ENCODE results near the gene MCHR1.
"Not testable (repeated sequence)": the region's sequence is repeated elsewhere in the genome, so short reads cannot be mapped to it uniquely, and the experiment has no call there.

MCHR1 gene, protein sequence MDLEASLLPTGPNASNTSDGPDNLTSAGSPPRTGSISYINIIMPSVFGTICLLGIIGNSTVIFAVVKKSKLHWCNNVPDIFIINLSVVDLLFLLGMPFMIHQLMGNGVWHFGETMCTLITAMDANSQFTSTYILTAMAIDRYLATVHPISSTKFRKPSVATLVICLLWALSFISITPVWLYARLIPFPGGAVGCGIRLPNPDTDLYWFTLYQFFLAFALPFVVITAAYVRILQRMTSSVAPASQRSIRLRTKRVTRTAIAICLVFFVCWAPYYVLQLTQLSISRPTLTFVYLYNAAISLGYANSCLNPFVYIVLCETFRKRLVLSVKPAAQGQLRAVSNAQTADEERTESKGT

DNA sequence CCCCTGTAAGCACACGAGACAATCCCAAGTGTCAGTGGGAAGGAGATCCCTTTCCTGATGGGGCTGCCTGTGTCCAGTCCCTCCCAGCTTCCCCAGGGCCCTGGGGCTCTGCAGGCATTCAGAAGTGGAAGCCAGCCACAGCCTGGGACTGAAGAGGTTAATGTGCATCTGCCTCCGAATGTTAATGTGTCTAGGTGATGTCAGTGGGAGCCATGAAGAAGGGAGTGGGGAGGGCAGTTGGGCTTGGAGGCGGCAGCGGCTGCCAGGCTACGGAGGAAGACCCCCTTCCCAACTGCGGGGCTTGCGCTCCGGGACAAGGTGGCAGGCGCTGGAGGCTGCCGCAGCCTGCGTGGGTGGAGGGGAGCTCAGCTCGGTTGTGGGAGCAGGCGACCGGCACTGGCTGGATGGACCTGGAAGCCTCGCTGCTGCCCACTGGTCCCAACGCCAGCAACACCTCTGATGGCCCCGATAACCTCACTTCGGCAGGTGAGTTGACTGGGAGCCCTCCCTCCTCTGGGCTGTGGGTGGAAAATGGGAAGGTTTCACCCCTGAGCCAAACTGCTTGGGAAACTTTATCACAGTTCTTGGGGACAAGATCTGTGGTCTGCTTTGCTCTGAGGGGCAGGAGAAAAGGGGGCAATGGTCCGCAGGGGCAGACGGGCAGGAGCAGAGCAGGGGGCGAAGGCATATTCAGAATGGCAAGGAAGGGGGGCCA is at the start of gene MCHR1:
Gene MCHR1, plus strand, starts transcription at position 236 of the 715 bp plus-strand sequence. Its CDS starts 169 bp downstream, at position 405.
- no peak for DNase-seq

DNA sequence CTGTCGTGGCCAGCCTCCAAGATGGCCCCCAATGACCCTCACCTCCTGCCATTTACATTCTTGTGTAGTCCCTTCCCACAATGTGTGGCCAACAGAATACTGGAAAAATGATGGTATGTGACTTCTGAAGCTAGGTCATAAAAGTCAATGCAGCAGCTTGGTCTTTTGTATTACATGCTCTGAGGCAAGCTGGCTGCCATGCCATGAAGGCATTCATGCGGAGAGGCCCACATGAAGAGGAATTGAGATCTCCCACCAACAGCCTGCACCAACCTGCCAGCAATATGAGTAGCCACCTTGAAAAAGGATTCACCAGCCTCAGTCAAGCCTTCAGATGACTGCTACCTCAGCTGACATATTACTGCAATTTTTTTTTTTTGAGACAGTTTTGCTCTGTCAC is 47.4 kb upstream of the MCHR1 start:
- DNase-seq: no peak

DNA sequence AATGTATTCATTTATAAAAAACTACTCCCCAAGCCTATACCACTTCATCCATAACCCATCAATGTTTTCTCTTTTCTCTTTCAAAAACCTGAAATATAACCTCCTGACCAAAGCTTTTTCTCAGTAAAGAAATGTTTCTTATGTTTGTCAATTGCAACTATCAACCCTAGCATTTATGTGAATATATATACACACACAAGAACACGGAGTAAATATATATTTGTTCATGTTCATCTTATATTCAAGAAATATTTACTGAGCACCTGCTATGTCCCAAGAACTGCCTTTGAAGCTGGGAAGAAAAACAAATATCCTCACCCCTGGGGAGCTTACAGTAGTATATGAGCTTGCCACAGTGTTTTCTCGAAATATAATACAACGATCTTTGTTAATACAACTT is 46.2 kb upstream of the MCHR1 start:
- no peak for DNase-seq

DNA sequence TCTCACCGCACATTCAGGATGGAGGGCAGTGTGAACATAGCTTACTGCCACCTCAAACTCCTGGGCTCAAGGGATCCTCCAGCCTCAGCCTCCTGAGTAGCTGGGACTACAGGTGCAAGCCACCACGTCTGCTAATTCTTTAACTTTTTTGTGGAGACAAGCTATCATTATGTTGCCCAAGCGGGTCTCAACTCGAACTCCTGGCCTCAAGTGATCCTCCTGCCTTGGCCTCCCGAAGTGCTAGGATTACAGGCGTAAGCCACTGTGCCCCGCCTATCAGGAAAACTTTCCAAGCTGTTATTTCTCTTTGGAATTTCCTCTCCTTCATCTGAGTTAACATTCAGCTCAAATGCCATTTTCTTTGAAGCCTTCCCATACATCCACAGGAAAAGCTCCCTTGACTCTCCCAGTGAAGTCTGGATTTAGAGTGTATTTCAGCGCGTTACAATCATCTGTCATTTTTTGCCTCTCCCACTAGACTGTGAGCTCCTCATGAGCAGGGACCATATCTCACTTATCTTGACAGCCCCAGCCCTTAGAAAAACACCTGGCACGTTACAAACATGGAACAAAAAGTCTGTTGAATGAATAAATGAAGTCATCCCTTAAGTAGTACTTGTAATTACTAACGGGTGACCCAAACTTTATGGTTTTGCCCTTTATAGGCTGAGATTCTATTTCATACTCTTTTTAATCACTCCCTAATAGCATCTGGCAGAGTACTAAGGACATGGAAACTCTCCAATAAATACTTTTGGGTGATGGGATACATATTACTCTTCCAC is 45.0 kb upstream of the MCHR1 start:
- no peak for DNase-seq

DNA sequence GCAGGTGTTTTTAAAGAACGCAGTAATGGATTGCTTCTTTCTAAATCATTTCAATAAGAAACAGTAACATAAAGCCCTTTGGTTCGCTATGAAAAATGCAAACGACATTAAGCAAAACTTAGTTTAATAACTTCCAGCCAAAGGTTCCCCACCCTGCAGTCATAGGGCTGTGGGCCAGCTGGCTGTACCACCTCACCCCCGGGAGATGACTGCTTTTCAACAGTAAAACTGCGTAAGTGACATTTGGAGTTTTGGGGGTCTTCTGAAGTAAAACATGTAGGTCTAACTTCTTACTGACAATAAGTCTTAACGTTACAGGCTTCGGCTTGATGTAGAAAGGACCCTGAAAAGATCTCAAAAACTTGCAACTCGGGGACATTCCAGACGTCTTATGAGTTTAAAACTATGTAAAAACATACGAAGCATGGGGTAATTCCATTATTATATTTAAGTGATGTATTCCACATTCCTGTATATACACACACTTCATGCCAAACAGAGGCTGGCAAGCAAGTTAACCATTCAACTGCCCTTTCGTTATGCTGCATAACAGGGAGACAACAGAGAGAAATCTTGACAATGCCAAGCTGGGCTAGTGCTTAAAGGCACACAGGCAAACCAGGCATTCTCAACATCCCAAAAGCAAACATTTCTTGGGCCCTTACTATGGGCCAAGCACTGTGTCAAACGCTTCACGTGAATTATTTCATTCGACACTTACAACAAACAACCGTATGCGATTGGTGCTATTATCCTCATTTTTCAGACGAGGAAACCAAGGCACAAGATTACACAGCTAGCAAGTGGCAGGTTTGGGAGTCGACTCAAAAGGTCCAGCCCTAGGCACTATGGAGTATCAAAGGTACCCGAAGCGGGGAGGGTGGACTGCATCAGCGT is 44.0 kb upstream of the MCHR1 start:
- no peak for DNase-seq

DNA sequence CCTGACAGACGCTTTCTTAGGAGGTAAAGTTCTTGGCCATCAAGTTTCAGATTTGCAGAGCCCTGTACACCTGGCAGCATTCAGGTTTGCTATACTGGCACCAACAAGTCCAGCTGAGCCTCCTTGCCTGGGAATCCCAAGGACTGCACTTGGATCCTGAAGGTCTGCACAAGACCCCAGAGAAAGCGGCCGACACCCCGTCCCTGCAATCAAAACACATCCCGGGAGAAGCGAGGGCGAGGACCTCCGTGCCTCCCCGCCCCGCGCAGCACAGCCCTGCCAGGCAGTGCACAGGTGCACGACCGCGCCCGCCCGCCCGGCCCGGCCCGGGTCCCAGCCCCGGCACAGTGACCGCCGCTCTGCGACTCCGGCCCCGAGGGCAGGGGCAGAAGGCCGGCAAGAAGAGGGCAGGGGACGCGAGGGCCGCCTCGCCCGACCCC is 43.3 kb upstream of the MCHR1 start:
- no peak for DNase-seq

DNA sequence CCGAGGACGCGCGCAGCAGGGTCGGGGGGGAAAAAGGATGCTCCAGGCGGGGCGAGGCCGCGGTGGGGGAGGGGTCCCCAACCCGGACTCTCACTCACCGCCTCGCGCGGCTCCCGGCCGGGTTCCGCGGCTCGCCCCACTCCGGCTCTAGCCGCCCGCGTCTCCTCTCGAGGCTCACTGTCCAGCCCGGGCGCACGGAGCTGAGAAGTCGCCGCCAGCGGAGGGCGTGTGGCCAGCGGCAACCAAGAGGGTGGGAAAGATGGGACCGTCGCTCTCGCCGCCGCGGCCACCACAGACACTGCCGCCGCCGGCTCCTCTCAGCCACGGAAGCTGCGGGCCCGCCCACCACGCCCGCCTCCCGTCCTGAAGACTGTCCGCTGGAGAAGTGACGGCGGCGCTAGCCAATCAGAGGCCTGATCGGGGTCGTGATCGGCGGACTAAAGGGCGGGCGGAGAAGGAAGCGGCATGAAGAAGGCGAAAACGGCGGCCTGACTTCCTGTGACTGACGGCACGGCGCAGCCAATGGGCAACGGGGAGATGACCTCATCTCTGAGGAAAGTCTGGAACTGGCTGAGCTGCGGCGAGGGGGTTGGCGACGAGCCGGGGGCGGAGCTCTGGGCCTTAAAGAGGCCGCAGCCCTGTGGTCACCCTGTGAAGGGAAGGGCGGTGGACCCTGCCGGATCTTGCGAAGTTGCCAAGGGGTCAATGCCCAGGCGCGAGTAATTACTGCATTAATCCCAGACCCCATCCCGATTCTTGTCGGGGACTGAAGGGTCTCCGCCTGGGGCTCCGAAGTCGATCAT is 42.7 kb upstream of the MCHR1 start, which contains the start of gene MRTFA:
Gene MRTFA, minus strand, starts transcription at position 340 of the 803 bp plus-strand sequence.
- DNase-seq: peak; percentile 91

DNA sequence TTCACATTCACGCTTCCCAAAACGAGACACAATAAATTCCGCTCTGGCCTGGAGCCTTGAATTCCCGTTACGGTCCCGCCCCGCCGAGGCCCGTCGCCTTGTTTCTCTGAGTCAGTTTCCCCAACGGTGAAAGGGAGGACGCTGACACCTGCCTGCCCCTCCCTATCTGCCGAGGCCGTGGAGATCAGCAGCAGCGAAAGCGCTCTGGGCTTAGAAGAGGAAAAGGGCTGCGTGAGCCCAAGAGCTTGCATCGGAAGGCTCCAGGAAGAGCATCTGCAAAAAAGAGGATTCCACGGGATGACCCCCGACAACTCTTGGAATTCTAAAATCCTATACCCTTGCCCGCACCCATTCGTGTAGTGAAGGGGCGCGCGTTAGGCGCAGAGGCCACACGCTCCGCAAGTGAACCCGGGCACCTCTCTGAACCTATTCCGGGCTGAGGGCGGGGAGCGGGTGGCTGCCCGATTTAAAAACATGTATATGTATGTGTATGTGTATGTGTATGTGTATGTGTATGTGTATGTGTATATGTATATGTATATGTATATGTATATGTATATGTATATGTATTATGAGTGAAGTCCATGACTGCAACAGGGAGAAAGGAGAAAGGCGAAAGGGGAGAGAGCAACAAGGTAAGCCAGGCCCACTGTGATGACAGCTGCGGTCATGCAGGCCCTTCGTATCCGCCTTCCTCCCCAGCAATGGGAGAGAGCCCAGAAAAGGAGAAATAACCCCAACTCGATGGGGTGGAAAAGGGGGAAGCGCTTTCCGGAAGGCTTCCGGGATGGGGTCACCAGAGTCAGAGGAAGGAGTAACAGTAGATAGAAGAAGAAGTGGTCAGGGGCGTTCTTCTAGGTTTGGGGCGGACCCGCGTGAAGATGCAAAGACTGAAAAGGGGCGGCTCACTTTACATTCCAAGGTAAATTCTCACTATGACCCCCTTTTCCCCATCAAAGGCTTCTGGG is 41.8 kb upstream of the MCHR1 start:
- DNase-seq: no peak

DNA sequence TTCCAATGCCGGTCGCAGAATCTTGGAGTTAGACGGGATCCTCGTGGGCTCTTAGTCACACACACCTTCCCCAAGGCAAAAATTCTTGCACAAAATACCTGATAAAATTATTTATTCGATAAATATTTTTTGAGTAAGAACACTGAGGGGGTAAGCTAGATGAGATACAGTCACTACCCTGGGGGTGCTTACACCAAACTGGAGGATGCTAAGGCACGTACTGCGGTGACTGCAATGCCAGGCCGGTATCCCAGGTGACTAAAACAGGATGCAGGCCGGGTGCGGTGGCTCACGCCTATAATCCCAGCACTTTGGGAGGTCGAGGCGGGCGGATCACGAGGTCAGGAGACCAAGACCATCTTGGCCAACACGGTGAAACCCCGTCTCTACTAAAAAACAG is 41.0 kb upstream of the MCHR1 start:
- DNase-seq: no peak

DNA sequence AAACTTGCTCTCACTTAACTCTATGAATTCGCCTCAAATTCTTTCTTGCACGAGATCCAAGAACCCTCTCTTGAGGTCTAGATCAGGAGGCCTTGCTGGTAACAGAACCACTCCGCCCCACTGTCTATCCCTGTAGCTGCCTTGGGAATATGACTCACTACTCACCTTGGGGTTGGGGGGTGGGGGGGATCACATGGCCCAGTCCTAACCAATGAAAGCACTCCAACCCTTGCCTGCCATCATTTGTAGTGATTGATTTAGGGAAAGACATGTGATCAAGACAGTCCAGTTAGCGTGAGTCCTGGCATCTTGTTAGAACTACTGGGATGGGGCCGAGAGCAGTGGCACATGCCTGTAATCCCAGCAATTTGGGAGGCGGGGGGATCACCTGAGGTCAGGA is 38.0 kb upstream of the MCHR1 start:
- DNase-seq: no peak

DNA sequence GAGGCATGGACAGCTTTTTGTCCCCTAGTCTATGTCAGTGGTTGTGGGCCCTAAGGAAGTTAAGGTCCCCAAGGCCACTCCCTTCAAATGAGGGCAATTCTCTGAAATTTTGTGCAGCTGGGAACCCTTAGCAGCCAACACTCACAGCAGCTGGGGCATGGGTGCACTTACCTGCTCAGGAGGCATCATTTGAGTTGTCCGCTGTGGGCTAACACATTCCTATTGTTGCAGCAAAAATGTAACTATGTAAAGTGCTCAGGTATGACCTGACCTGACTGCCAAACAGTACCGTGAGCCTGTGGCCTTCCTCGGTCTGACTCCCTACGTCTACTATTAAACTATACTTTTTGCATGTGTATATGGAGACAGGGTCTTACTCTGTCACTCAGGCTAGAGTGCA is 37.0 kb upstream of the MCHR1 start:
- DNase-seq: no peak

DNA sequence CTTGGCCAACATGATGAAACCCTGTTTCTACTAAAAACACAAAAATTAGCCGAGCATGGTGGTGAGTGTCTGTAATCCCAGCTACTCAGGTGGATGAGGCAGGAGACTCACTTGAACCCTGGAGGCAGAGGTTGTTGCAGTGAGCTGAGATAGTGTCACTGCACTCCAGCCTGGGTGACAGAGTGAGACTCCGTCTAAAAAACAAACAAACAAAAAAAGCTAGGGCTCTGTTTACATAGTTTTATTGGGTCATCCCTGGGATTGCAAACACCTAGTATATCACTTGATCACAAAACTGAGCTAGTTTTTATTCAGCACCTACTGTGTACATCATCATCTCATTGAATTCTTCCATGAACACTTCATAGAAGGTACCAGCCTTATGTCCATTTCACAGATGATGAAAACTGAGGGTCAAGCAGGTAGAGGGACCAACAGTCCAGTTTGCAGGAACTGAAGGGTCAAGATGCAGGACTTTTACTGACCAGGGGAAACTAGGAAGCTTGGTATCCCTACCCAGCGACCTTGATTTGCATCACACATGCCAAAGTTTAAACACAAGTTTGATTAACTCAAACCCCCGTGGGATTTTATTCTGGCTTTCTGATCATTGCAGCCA is 33.6 kb upstream of the MCHR1 start:
- no peak for DNase-seq

DNA sequence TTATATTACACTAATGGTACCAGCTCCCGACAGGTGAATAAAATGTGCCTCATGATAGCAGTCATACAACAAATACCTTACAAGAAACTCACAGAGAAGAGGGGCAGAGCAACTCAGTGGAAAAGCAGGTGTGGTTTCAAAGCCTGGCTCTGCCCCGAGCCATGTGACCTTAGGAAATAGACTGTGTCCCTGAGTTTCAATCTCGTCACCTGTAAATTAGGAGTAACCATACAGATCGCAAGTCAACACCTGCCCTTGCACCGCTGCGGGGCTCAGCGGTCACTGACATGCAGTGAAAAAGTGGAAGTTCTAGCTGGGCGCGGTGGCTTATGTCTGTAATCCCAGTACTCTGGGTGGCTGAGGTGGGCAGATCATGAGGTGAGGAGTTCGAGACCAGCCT is 30.9 kb upstream of the MCHR1 start:
- DNase-seq: no peak

DNA sequence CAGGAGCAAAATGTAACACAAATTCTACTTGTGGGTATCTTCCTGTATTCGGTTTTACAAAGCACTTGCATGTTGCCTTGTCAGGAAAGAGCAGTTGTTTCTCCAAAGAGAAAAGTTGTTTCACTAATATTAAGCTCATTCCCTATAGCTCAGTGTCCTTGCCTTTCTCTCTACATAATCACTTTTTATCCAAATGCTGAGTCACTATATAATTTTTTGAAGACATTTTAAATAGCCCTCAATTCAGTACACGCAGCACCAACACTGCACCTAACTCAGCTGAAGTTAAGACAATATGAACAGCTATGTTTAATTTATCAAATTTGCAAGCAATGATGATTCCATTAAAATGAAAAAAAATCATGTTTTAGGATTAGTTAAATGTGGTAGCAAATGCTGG is 28.2 kb upstream of the MCHR1 start:
- DNase-seq: no peak

DNA sequence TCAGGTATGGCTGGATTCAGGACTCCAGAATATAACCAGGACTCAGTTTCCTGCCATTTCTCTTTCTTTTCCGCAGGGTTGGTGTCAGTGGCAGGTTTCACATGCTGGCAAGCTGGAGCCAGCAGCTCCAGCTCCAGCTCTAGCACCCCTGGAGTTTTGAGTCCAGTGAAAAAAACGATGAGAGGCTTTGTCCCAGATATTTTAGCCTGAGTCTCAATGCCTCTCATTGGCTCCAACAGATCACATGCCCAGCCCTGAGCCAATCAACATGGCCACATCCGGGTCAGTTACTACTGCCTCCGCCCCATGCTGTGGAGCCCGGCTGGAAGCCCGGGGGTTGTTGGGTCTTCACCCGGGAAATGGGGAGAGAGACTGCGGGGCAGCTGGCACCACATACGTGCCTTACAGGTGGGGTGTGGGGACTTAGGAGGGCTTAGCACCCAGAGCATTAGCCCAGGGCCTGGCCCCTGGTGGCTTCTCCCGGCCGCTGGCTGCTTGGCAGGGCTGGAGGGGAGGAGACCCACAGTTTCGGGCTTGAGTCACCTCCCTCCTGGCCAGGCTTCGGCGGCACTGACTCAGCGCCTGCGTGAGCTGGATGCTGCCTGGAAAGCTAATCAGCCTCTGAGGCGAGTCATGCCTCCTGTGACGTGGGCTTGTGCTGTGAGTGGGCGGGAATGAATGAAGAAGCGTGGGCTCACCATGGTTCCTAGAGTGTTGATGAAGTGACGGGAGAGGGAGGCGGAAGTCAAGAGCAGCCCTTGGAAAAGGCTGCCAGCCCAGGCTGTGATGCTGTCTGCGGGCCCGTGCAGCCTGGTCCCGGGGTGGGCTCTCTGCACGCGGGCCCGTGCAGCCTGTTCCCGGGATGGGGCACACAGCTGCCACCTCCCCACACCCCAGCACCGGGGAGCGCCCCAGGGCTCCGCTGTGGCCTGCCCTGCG is 27.5 kb upstream of the MCHR1 start:
- DNase-seq: peak; percentile 86

DNA sequence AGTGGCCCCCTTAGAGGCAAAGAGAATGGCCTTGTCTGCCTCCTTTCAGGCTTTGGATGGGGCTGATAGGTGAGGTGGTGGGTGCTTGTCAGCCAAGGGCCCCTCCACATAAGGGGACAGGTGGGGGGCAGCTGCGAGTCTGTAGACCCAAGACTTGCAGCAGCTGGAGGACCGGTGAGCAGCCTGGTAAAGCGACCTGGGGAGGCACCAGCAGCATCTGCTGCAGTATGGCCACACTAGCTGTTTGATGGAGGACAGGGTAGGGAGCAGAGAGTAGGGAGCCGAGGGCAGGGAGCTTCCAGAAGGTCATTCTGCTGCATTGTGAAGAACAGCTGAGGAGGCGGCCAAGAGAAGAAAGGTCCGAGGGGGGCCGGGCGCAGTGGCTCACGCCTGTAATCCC is 25.9 kb upstream of the MCHR1 start:
- no peak for DNase-seq

DNA sequence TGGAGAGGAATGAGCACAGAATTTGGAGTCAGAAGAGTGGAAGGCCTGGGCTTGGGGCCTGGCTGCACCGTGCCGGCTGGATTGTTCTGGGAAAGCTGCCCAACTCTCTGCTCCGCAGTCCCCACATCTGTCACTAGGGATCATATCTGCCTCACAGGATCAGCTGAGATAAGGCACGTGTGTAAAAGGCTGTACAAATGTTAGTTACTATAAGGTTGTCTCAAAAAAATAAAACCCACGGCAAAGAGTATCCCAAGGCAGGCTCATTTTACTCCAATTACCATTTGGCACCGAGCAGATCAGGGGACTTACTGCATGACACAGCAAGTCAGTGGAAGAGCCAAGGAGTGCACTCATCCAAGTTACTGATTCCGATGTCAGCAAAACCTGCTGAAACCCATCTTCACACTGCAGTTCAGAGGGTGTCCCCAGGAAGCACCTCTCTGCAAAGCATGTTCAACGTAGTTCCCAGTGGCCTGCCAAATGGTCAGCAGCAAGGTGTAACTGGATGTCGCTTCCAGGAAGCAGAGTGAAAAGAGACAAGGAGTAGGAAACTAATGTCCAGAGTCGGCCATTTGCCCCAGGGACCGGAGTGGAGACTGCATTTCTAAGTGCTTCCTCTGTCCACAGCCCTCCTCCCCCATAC is 24.6 kb upstream of the MCHR1 start:
- no peak for DNase-seq

DNA sequence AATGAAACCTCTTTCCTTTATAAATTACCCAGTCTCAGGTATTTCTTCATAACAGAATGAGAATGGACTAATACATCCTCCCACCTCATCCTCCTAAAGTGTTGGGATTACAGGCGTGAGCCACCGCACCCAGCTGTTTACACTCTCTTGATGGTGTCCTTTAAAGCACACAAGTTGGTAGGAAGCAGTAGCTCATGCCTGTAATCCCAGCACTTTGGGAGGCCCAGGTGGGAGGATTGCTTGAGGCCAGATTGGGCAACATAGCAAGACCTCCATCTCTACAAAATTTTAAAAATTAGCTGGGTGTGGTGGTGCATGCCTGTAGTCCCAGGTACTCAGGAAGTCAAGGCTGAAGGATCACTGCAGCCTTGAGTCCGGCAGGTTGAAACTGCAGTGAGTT is 23.3 kb upstream of the MCHR1 start:
- not testable (repeated sequence) for DNase-seq

Measured in NCI-H774 (cell line).